Fibroblast of mammary gland (primary cell): ENCODE results near the gene EIF1.
A peak's percentile ranks its signal among the peaks of the same experiment; 100 is the strongest.
"Not testable (repeated sequence)": the region's sequence is repeated elsewhere in the genome, so short reads cannot be mapped to it uniquely, and the experiment has no call there.

ENCODE experiments used
- DNase-seq: peaks from one replicate; pipeline ENCODE4 v3.0.0-alpha.2; 2010; ENCODE audit warnings: low read depth
- H3K4me3 ChIP-seq: 2 replicates; pipeline ENCODE4 v1.5.1; 2011; ENCODE audit warnings: low read depth, mild to moderate bottlenecking, low read length, moderate library complexity; ENCODE audit not compliant: control insufficient read depth
- CTCF ChIP-seq: conservative IDR thresholded peaks from 2 replicates; pipeline ENCODE4 v1.5.1; 2011; ENCODE audit warnings: low read depth, low read length, inconsistent platforms; ENCODE audit not compliant: control insufficient read depth, insufficient read depth

Gene EIF1

DNA sequence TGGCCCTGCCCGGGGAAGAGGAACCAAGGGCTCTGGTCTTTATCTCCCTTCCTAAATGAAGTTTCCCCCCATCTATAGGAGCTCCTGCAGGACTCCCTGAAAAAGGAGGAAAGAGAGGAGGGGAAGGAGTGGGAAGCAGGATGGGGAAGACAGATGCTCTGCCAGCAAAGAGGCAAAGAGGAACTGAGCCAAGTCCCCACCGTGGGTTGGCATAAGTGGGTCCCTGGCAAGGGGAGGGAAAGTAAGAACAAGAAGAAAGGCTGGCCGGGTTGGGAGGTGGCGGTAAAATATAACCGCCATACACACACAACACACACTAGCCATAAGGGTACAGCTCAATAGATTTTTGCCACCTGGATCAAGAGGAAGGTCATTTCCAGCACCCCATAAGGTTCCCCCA lies 6.1 kb upstream of the EIF1 start:
- TF ChIP-seq CTCF = no peak
- DNase-seq = no peak
- no peak overlapping the region for H3K4me3 ChIP-seq

DNA sequence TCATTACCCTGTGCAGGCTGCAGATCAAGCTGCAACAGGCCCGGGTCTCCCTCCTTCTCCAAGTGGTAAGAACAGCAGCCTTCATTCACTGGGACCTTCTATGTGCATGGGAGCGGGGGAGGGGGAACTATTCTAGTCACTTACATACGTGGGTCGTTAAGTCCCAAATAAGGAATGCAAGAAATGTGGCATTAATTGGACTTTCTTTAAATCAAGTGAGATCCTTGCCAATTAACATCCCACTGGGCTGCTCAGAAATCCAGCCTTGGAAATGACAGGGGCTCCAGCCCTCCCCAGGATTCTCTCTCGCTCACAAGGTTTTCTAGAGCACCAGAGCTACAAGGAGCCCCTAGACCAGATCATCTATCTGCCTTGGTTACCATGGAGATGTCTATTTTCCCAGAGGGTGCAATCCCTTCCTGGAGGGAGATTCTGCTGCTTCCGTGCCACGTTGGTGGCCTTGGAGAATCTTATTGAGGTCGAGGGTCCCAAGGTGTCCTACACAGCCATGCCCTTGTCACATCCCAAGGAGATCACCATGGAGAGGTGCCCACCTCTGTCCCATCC lies 5.2 kb upstream of the EIF1 start:
- no peak overlapping the region for H3K4me3 ChIP-seq
- no peak for TF ChIP-seq CTCF
- no peak for DNase-seq

DNA sequence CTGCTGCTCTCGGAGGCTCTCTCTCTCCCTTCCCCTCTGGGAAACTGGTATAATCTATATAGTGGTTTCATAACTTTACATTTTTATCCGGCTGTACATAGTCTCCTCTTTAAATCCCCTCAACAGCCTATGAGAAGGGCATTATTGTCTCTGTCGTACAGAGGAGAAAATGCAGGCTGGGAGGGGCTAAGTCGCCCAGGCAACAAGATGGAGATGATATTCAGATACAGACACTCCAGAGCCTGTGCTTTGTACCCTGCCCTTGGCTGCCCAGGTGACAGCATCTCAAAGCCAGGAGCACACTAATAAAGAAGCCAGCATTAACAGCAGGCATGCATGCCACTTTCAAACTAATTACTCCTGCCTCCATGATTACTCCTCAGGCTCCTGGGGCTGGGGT lies 4.7 kb upstream of the EIF1 start:
- H3K4me3 ChIP-seq = no peak overlapping the region
- no peak for DNase-seq
- TF ChIP-seq CTCF = no peak

DNA sequence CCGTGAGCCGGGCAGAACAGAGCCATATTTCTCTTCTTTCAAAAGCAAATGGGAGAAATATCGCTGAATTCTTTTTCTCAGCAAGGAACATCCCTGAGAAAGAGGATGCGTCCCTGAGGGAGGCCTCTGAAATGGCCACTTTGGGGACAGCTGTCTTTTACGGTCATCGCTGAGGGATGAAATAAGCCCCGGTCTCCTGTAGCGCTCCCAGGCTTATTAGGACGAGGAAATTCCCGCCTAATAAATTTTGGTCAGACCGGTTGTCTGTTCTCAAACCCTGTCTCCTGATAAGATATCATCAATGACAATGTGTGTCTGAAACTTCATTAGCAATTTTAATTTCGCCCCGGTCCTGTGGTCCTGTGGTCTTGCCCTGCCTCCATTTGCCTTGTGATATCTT lies 2.9 kb upstream of the EIF1 start:
- H3K4me3 ChIP-seq, DNase-seq: not testable (repeated sequence)

- H3K4me3 ChIP-seq = no peak overlapping the region
- no peak for DNase-seq
- TF ChIP-seq CTCF = no peak
Measured at GRCh38 chr17:41686281-41686680, 2.4 kb upstream of the EIF1 start.

DNA sequence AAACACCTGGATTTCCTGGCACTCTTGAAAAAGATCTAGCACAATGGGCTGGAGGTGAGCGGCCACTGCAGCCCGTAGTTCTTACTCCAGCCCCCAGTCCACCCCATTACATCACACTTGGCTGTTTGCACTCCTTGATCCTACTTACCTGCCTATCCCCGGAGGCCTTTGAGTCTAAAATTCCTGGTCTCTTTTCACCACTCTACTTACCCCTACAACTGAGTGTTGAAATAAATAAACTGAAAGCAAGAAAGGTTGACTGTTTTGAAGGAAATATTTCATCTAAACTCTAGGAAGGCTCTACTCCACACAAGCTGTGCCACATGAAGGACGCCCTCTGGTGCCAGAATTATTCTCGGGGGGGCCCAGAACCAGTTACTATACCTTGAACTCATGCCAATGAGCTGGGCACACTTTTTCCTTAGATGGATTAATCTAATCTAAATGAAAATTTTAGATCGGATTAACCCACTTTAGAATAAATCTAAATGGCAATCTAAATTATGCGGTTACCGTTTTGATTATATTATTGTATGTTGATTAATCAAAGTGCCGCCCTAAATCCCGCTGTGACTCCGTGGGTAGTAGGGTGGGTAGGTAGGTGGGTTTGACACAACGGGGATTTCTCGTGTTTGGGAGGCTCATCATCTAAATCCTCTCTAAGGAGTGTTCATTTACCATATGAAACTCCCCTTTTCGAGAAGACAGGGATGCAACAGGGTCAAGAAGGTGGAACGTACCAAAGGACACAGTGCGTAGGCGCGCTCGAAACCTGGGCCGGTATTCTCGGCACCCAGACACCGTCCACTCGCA lies 651 bp upstream of the EIF1 start:
- peak; percentile 4 for TF ChIP-seq CTCF
- no peak for DNase-seq
- peak overlapping the region; percentile 98 for H3K4me3 ChIP-seq

DNA sequence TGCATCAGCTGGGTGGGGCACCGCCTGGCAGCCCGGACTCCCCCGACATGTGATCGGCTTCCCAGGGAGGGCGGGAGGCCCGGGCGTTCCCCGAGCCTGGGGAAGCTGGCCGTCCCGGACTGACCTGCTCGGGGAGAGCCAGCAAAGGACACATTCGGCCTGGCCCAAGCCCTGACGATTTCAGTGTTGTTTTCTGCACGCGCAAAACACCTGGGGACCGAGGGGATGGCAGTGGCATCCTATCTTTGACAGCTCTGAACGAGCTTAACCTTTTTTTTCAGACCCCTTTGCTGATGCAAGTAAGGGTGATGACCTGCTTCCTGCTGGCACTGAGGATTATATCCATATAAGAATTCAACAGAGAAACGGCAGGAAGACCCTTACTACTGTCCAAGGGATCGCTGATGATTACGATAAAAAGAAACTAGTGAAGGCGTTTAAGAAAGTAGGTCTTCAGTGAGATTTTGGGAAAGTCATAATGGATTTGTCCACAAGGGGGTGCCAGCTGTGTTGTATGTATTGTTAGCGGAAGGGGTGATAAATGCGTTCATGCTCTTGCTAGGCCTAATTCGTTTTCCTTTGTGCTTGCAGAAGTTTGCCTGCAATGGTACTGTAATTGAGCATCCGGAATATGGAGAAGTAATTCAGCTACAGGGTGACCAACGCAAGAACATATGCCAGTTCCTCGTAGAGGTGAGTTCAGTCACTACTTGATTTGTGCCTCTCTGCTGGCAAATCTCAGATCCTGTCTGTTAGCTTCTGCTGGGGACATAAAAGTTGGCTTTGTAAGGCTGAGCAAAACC lies 1.0 kb downstream of the EIF1 start:
- H3K4me3 ChIP-seq = peak overlapping the region; percentile 98
- TF ChIP-seq CTCF = peak; percentile 64
- peak; percentile 71 for DNase-seq
